Activated CD8-positive, alpha-beta memory T cell treated with anti-CD3 and anti-CD28 coated beads, Interleukin-2, amount 50 U/mL, for 1 hour (primary cell): ENCODE measurements around the gene XXYLT1.
"Not testable (repeated sequence)": the region's sequence is repeated elsewhere in the genome, so short reads cannot be mapped to it uniquely, and the experiment has no call there.

Experiments
- DNase-seq: peaks from one replicate; pipeline ENCODE4 v3.0.0-alpha.2; 2020; ENCODE audit errors: extremely low read depth

Gene XXYLT1

DNA sequence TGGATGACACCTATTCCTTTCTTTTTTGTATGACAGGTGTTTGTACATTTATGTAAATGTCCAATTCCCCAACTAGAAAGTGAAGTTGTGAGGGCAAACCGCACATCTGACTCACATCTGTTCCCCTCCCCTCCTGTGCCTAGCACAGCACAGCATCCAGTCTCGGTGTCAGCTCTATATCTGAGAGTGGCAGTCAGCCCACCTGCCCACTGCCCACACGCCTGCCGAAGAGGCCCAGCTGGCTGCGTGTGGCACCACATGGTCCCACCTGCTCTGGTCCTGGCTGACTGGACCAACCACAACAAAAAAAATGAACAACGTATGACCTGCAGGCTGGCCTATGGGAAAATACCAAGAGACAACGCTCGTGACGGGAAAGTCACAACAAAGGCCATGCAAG lies 62.8 kb downstream of the XXYLT1 start:
- no peak for DNase-seq

- DNase-seq, result no peak
Measured at GRCh38 chr3:195207731-195208130, 63.2 kb downstream of the XXYLT1 start.

DNA sequence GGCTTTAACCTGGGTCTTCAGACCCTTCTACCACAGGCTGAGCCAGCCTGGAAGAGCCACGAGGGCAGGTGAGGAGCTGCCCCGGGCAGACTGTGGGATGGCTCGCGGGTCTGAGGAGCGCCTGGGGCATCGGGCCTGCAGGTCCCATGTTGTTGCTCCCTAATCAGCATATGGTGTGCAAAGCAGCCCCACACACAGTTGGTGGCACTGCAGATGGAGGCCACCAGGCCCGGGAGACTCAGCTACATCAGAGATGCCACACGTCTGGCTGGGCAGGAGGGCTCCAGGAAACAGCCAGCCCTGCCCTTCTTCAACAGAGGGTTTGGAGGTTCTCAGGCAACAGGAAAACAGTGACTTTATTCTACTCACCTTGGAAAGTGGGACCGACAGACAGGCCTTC lies 63.9 kb downstream of the XXYLT1 start:
- DNase-seq, result no peak

DNA sequence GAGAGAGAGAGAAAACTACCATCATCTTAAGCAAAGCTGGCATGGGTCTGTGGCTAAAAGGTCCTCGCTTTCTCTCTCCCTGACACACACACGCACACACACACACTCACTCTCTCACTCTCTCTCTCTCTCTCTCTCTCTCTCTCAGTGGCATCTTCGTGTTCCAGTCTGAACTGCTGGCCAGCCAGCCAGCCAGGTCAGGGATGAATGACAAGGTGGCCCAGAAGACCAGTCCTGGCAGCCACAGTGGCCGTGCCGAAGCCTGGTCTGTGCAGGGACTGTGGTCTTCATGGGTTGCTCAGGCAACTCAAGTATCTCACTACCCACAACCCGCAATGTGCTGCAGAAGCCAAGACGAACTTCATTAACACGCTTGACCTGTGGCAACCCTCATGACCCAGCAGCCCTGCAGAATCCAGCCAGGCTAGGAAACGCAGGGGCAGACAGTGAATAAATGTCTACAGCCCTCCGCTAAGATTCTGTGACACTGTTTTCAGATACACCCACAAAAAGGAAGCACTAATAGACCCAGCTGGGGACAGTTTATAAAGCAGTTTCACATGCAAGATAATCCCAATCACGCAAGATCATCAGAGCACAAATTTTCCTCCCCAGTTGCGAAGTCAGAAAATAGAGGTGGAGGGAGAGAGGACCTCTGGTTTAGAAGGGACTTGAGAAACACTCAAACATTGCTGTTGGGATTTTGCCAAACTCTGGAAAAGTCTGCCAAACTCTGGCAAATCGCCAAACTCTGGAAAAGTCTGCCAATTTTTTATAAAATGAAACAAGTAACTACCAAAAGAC lies 66.4 kb downstream of the XXYLT1 start:
- DNase-seq, result no peak

GRCh38 chr3:195203606-195204005 lies 67.4 kb downstream of the XXYLT1 start:
- DNase-seq, result no peak

DNA sequence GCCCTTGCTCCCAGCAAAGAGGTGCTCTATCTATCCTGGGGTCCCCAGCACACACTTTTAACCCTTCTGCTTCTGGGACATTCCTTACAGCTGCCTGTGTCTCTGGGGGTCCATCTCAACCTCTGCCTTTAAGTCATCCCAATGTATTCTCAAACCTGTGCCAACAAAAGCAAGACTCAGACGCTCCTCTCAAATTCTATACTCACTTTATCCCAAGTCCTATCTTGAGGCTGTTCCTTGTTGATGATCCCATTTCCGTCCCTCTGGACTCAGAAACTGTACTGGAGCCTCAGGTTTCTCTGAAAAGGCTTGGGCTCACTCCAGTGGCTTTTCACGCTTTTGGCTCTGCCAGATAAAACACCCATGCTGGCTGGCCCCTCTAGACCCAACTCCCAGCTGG lies 69.7 kb downstream of the XXYLT1 start:
- DNase-seq, result no peak

DNA sequence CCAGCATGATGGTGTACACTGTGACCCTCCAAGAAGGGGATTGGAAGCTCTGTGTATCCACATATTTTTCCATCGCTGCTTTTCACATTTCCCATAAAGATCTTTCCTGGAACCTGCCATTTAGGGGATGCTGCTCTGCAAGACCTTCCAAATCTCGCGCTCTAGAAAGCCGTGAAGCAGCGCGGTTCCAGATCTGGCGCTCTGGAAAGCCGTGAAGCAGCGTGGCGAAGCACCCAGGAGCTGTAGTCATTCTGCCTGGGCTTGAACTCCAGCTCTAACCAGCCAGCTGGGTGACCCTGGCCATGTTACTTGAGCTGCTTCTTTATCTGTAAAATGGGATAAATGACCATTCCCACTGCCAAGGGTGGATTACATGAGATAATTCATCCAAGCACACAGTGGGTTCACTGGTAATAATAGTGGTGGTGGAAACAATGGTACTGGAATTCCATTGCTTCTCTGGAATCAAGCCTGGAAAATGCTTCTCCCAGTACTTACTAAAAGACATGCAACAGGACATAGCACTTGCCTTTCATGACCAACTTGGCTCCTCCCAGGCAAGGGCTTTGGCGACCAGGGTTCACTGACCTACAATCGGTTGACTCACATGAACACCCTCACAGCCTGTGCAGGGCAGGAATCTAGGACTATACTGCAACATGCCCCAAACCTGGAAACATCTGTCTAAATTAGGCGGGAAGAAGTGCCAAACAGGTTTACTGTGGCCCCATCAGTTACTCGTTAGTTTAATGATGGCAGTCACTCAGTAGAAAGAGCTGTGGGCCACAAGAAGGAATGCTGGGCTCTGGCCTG lies 70.7 kb downstream of the XXYLT1 start:
- no peak for DNase-seq

- no peak for DNase-seq
Measured at GRCh38 chr3:195198426-195199346, 72.3 kb downstream of the XXYLT1 start.

DNA sequence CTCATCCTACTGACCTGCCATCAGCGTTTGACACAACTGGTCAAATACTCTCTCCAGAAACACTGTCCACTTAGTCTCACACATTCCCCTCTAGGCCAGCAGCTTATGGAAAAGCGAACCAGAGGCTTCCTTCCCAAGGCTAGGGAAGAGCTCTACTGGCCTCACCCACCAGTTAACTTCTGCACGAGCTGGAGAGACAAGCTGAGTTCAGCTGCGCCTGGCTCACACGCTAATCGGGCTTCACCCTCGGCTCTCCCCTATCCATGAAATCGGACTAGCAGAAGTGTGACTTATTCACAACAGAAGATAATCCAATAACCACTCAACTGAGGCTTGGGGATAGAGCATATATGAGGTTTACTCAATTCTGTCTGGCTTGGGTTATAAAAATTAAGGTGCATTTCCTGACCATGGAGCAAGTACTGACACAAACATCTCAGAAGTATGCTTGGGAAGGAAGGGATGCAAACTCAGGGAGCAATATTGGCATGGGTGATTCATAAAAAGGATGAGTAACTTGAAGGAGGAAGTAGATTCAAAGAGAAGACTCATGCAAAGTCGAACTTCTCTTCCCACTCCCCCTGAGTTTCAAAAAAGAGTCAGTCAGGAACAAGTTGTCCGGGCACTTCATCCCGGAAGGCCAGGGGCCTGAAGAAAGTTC lies 73.1 kb downstream of the XXYLT1 start:
- no peak for DNase-seq

DNA sequence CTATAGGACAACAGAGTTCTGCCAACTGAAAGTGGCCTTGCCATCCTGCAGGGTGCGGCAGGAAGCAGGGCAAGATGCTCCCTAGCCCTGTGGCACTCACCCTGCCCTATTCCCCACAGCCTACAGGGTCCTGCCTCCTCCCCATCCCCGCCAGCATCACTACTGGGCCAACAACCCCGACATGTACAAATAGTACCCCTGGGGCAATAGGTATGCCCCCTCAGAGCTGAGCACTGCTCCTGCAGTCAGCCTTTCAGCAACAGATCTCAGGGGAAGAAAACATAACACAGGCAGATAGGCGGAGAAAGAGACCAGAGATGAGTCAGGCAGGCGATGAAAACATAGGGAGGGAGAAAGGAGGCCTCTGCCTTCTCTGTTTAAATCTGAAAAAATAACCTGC lies 74.7 kb downstream of the XXYLT1 start:
- no peak for DNase-seq

DNA sequence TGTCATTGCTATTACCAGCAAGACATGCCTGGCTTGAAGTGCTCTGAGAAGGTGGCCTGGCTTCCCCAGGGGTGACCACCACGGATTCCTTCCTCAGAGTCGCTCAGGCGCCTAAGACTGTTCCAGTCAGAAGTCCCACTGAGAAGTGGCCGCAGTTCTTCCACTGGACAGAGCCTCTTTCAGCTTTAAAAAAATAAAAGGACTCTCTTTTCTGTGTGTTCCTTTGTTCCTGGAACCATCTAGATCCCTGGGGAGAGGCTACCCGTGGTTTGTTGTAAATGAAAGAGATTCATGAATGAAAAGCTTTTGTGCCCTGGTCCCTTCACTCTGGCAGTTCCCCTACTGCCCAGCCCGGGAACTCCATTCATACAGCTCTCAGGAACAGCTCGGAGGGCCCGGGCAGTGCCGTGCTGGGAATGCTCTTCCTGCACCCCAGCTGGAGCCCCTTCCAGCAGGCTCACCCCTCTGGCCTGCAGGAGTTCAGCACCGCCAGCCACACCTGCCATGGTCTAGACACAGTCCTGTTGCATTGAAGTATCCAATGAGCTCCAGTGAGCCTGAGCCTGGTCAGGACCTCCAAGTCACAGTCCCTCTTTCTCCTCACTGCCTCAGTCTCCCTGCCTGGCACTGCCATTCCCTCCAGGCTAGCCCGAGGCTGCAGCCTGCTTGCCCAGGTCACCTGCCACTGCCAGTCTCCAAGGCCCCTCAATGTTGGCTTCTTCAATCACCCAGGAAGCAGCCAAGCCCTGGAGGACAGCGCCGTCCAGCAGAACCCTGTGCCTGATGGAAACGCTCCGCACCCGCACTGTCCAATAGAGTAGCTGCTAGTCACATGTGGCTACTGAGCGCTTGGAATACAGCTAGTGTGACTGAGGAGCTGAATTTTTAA lies 75.4 kb downstream of the XXYLT1 start:
- DNase-seq, result no peak

GRCh38 chr3:195194559-195195206 lies 76.3 kb downstream of the XXYLT1 start:
- no peak for DNase-seq

DNA sequence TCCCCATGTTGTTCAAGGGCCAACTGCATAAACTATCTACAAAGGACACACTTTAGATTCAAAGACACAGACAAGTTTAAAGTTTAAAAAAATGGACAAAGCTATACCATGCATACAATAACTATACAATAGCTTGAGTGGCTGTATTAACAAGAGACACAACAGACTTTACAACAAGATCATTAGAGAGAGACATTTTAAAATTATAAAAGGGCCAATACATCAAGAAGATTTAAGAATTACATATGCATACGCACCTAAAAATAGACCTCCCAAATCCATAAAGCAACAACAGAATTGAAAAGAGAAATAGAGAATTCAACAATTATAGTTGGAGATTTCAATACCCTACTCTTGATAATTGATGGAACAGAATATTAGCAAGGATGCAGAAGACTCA lies 79.4 kb downstream of the XXYLT1 start:
- no peak for DNase-seq

DNA sequence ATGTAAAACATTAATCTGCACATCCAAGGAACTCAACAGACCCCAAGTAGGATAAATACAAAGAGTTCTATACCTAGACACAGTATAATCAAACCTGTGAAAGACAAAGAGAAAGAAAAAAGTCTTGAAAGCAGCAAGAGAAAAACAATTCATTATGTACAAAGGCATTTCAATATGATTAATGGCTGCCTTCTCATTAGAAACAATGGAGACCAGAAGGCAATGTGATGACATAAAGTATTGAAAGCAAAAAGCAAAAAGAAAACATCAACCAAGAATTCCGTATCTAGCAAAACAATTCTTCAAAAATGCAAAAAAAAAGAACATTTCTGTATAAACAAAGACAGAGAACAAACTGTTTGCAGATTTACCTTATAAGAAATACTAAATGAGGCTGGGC lies 81.1 kb downstream of the XXYLT1 start:
- DNase-seq, result no peak

DNA sequence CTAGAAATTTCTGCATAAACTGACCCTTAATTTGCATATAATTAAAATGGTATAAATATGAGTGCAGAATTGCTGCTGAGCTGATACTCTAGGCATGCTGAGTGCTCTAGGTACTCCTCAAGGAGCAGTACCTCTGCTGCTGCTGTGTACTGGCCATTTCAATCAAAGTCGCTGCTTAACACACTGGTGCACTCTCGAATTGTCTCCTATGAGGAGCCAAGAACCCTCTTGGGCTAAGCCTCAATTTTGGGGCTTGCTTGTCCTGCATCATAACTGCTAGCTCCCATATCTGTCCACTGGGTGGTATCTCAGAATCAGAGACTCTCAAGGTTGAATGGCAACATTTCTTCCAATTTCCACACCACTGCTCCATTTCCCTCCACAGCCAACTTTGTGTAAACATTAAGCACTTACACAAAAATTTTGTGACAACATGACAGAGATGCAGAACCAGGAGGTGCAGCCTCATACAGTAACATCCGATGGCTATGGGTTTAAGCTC lies 82.5 kb downstream of the XXYLT1 start:
- no peak for DNase-seq

GRCh38 chr3:195187609-195188425 lies 83.1 kb downstream of the XXYLT1 start:
- DNase-seq, result no peak

- DNase-seq, result not testable (repeated sequence)
Measured at GRCh38 chr3:195186710-195187047, 84.3 kb downstream of the XXYLT1 start.

DNA sequence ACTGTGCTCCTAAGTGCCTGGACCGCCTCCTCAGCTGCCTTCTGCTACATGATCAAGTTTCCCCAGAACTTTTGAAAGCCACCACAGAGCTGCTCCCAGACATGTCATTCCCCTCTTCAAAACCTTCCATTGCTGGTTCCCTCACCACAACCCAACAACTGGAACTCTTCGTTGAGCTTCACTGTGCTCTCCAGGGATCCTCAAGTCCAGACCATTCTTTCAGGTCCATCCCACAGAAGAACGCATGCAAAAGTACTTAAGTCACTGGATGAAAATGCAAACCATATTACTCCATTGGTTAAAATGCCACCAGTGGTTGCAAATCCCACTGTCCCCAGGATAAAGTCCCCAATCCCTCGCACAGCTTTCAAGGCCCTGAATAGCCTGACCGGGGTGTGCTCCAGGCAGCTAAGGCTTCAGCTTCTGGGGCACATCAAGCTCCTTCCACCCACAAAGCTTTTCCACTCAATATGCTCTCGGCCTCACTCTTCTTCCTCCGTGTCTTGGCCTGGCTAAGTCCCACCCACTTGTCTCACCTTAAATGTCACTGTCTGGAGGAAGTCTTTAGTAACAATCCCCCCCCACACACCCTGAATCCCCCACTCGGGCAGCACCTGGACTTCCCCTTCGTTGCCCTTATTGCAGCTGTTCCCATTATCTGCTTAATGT lies 84.8 kb downstream of the XXYLT1 start:
- no peak for DNase-seq

GRCh38 chr3:195185583-195185982 lies 85.4 kb downstream of the XXYLT1 start:
- no peak for DNase-seq
